HFF-Myc (cell line): ENCODE measurements around the gene STOX1.
"Not testable (repeated sequence)": the region's sequence is repeated elsewhere in the genome, so short reads cannot be mapped to it uniquely, and the experiment has no call there.

Experiments used
- DNase-seq: peaks from one replicate; pipeline ENCODE4 v3.0.0-alpha.2; 2011; ENCODE audit warnings: low read depth; ENCODE audit errors: extremely low read depth
- H3K4me3 ChIP-seq: replicated peaks from 2 replicates; pipeline ENCODE4 v1.5.1; 2011; ENCODE audit warnings: low read depth, mild to moderate bottlenecking, control low read depth, low read length
- CTCF ChIP-seq: IDR thresholded peaks from 2 replicates; pipeline ENCODE4 v1.5.1; 2012; ENCODE audit warnings: mild to moderate bottlenecking, low read depth, low read length, control low read depth; ENCODE audit errors: missing control alignments

The STOX1 gene

GRCh38 chr10:68795886-68796532, 31.3 kb upstream of the STOX1 start:
- no peak overlapping the region for H3K4me3 ChIP-seq
- no peak for DNase-seq
- no peak for TF ChIP-seq CTCF

- TF ChIP-seq CTCF, result no peak
- H3K4me3 ChIP-seq, result no peak overlapping the region
- no peak for DNase-seq
These were observed 30.7 kb upstream of the STOX1 start for GRCh38 chr10:68796605-68797004.

GRCh38 chr10:68800211-68800610, 27.1 kb upstream of the STOX1 start:
- DNase-seq, result no peak
- no peak for TF ChIP-seq CTCF
- no peak overlapping the region for H3K4me3 ChIP-seq

- DNase-seq, result no peak
- no peak overlapping the region for H3K4me3 ChIP-seq
- no peak for TF ChIP-seq CTCF
These were observed 22.6 kb upstream of the STOX1 start for GRCh38 chr10:68804692-68805091.

GRCh38 chr10:68810830-68811229, 16.5 kb upstream of the STOX1 start:
- DNase-seq, result not testable (repeated sequence)

GRCh38 chr10:68811314-68812009, 15.9 kb upstream of the STOX1 start:
- TF ChIP-seq CTCF, result no peak
- no peak for DNase-seq
- H3K4me3 ChIP-seq, result no peak overlapping the region

More at GRCh38 chr10:68810830-68811229, 16.5 kb upstream of the STOX1 start:
- not testable (repeated sequence) for H3K4me3 ChIP-seq

GRCh38 chr10:68812420-68812819, 14.9 kb upstream of the STOX1 start:
- no peak overlapping the region for H3K4me3 ChIP-seq
- no peak for DNase-seq
- no peak for TF ChIP-seq CTCF
